ENCODE results near the gene SCRN3. TPM values are rescaled to one million over a fixed set of nuclear protein-coding genes. Genes with fewer than 3 reads are reported as not detected.
"Not testable (repeated sequence)": the region's sequence is repeated elsewhere in the genome, so short reads cannot be mapped to it uniquely, and the experiment has no call there.

The SCRN3 gene
- polyA plus RNA-seq, 1 donor, result 23.8 TPM

GRCh38 chr2:174399171-174399570 is 3.6 kb downstream of the SCRN3 start:
- no peak for DNase-seq
- Histone ChIP-seq H3K4me1 (ENCODE audit: control insufficient read depth, insufficient read depth, low read length) (no peaks in the 10 kb centered on the region), H3K27ac (ENCODE audit: low read length) (no peak overlapping the region), H3K36me3 (ENCODE audit: control insufficient read depth, insufficient read depth, low read length) (peaks cover 8% of the 10 kb centered on the region), H3K4me3 (ENCODE audit: low read length) (no peak overlapping the region), H3K9me3 (ENCODE audit: control insufficient read depth, low read depth, low read length) (no peaks in the 10 kb centered on the region), H3K27me3 (ENCODE audit: control insufficient read depth, insufficient read depth, low read length) (no peaks in the 10 kb centered on the region)
- WGBS (ENCODE audit: insufficient coverage, low lambda C conversion rate), result no CpG with 5 or more reads among the region's 1 CpG

GRCh38 chr2:174400853-174401252 is 5.3 kb downstream of the SCRN3 start:
- DNase-seq, result no peak
- H3K4me1 ChIP-seq (ENCODE audit: control insufficient read depth, insufficient read depth, low read length), result no peaks in the 10 kb centered on the region
- H3K4me3 ChIP-seq (ENCODE audit: low read length), result no peak overlapping the region
- no peaks in the 10 kb centered on the region for H3K9me3 ChIP-seq (ENCODE audit: control insufficient read depth, low read depth, low read length)
- H3K27ac ChIP-seq (ENCODE audit: low read length), result no peak overlapping the region
- H3K27me3 ChIP-seq (ENCODE audit: control insufficient read depth, insufficient read depth, low read length), result no peaks in the 10 kb centered on the region
- peaks cover 8% of the 10 kb centered on the region for H3K36me3 ChIP-seq (ENCODE audit: control insufficient read depth, insufficient read depth, low read length)

- no peak overlapping the region for H3K4me3 ChIP-seq (ENCODE audit: low read length)
- DNase-seq, result no peak
- no peaks in the 10 kb centered on the region for H3K27me3 ChIP-seq (ENCODE audit: control insufficient read depth, insufficient read depth, low read length)
- no peaks in the 10 kb centered on the region for H3K9me3 ChIP-seq (ENCODE audit: control insufficient read depth, low read depth, low read length)
- no peaks in the 10 kb centered on the region for H3K4me1 ChIP-seq (ENCODE audit: control insufficient read depth, insufficient read depth, low read length)
- H3K36me3 ChIP-seq (ENCODE audit: control insufficient read depth, insufficient read depth, low read length), result peaks cover 8% of the 10 kb centered on the region
- H3K27ac ChIP-seq (ENCODE audit: low read length), result no peak overlapping the region
Observed at GRCh38 chr2:174403628-174404027, 8.1 kb downstream of the SCRN3 start.

GRCh38 chr2:174410039-174410438 is 14.5 kb downstream of the SCRN3 start:
- not testable (repeated sequence) for H3K9me3 ChIP-seq (ENCODE audit: control insufficient read depth, low read depth, low read length); DNase-seq; H3K27ac ChIP-seq (ENCODE audit: low read length); H3K4me1 ChIP-seq (ENCODE audit: control insufficient read depth, insufficient read depth, low read length); H3K27me3 ChIP-seq (ENCODE audit: control insufficient read depth, insufficient read depth, low read length); H3K36me3 ChIP-seq (ENCODE audit: control insufficient read depth, insufficient read depth, low read length)
- H3K4me3 ChIP-seq (ENCODE audit: low read length), result peak overlapping the region; percentile 4
- WGBS (ENCODE audit: insufficient coverage, low lambda C conversion rate), result no CpG with 5 or more reads among the region's 31 CpGs

DNA sequence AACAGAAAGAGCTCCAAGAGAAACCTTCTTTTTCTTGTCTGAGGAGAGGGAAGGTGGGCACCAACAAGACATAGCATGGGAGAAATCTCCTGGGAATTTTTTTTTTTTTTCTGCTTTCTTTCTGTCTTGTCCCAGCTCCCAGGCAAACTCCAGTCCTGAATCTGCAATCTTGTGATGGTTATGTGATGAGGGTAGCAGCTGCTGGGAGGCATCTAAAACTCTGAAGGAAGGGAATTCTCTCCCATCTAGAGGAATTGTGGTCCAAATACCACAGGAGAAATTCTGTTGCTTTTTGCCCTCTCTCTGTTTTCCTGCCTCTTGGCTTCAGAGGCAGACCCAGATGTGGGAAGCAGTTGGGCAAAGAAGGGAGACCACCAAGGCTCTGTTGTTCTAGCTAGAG is 16.7 kb downstream of the SCRN3 start:
- H3K27ac ChIP-seq (ENCODE audit: low read length), result no peak overlapping the region
- H3K36me3 ChIP-seq (ENCODE audit: control insufficient read depth, insufficient read depth, low read length), result peaks cover 10% of the 10 kb centered on the region
- H3K9me3 ChIP-seq (ENCODE audit: control insufficient read depth, low read depth, low read length), result no peaks in the 10 kb centered on the region
- H3K4me1 ChIP-seq (ENCODE audit: control insufficient read depth, insufficient read depth, low read length), result no peaks in the 10 kb centered on the region
- DNase-seq, result no peak
- H3K27me3 ChIP-seq (ENCODE audit: control insufficient read depth, insufficient read depth, low read length), result no peaks in the 10 kb centered on the region
- H3K4me3 ChIP-seq (ENCODE audit: low read length), result no peak overlapping the region

DNA sequence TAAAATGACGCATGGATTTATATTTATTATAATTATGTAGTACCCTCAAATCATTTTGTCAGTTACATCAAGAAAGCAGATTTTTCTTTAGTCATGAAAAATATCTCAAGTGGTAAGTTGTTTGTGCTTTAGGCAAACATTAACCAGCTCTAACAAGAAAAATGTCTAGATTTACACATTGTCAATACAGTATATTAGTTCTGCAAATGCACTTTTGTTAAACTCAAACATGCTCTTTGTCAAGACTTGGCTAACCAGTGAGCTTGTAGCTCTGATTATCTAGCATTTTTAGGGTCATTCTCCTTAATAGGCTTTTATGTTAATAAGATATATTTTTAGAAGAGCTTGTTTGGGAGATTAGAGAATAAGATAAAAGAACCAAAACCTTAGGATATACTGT is 32.7 kb downstream of the SCRN3 start:
- Histone ChIP-seq H3K4me1 (ENCODE audit: control insufficient read depth, insufficient read depth, low read length) (no peaks in the 10 kb centered on the region), H3K27me3 (ENCODE audit: control insufficient read depth, insufficient read depth, low read length) (no peaks in the 10 kb centered on the region), H3K4me3 (ENCODE audit: low read length) (no peak overlapping the region), H3K36me3 (ENCODE audit: control insufficient read depth, insufficient read depth, low read length) (no peaks in the 10 kb centered on the region), H3K27ac (ENCODE audit: low read length) (no peak overlapping the region), H3K9me3 (ENCODE audit: control insufficient read depth, low read depth, low read length) (peaks cover 2% of the 10 kb centered on the region)
- no CpG with 5 or more reads among the region's 1 CpG for WGBS (ENCODE audit: insufficient coverage, low lambda C conversion rate)
- no peak for DNase-seq

DNA sequence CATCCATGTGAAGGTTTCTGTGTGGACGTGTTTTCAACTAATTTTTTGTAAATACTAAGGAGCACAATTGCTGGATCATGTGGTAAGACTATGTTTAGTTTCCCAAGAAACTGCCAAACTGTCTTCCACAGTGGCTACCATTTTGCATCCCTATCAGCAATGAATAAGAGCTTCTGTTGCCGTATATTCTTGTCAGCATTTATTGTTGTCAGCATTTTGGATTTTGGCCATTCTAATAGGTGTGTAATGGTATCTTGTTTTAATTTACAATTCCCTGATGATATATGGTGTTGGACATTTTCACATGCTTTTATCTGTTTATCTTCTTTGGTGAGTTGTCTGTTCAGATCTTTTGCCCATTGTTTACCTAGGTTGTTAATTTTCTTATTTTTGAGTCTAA is 34.5 kb downstream of the SCRN3 start:
- no peak overlapping the region for H3K4me3 ChIP-seq (ENCODE audit: low read length)
- H3K9me3 ChIP-seq (ENCODE audit: control insufficient read depth, low read depth, low read length), result peaks cover 2% of the 10 kb centered on the region
- no peaks in the 10 kb centered on the region for H3K27me3 ChIP-seq (ENCODE audit: control insufficient read depth, insufficient read depth, low read length)
- H3K36me3 ChIP-seq (ENCODE audit: control insufficient read depth, insufficient read depth, low read length), result no peaks in the 10 kb centered on the region
- no peaks in the 10 kb centered on the region for H3K4me1 ChIP-seq (ENCODE audit: control insufficient read depth, insufficient read depth, low read length)
- no CpG with 5 or more reads among the region's 2 CpGs for WGBS (ENCODE audit: insufficient coverage, low lambda C conversion rate)
- H3K27ac ChIP-seq (ENCODE audit: low read length), result no peak overlapping the region
- DNase-seq, result no peak

DNA sequence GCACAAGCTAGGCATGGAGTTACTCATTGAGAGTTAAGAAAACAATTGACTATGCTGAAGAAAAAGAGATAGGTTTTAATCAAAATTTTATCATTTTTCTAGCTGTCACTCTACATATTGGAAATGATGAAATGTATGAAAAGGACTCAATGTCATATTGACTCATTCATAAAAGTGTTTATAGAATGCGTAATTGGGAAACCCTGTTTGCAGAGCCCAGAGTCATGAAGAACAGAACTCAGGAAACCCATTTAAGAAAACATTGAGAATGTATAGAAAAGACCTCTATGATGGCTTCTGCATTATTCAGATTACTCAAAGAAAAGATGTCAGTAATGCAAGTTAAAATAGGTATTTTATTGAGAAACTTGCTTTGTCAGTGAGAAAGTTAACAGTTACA is 36.4 kb downstream of the SCRN3 start:
- Histone ChIP-seq H3K27me3 (ENCODE audit: control insufficient read depth, insufficient read depth, low read length) (no peaks in the 10 kb centered on the region), H3K36me3 (ENCODE audit: control insufficient read depth, insufficient read depth, low read length) (no peaks in the 10 kb centered on the region), H3K4me1 (ENCODE audit: control insufficient read depth, insufficient read depth, low read length) (no peaks in the 10 kb centered on the region), H3K9me3 (ENCODE audit: control insufficient read depth, low read depth, low read length) (peaks cover 2% of the 10 kb centered on the region), H3K27ac (ENCODE audit: low read length) (no peak overlapping the region), H3K4me3 (ENCODE audit: low read length) (no peak overlapping the region)
- 100% methylated on average over 1 of the region's 1 CpG for WGBS (ENCODE audit: insufficient coverage, low lambda C conversion rate)
- DNase-seq, result no peak

DNA sequence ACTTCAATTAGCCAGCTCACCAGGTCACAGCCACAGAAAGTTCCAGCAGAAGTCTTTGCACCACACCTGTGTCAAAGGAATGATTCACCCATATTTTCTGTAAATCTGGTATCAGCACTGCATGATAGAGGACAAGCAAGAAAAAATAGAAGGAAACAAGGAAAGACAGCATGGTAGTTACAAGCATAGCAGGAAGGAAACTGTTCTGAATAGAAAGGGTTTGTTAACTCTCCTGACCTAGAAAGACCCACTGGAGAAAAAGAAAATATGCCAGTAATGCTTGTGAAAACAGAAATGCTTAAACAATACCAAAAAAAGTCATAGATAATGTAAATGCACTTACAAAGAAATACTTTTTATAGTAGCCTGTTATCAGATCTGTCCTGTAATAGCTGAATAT is 40.8 kb downstream of the SCRN3 start:
- Histone ChIP-seq H3K27me3 (ENCODE audit: control insufficient read depth, insufficient read depth, low read length) (no peaks in the 10 kb centered on the region), H3K4me3 (ENCODE audit: low read length) (no peak overlapping the region)
- DNase-seq, result no peak

DNA sequence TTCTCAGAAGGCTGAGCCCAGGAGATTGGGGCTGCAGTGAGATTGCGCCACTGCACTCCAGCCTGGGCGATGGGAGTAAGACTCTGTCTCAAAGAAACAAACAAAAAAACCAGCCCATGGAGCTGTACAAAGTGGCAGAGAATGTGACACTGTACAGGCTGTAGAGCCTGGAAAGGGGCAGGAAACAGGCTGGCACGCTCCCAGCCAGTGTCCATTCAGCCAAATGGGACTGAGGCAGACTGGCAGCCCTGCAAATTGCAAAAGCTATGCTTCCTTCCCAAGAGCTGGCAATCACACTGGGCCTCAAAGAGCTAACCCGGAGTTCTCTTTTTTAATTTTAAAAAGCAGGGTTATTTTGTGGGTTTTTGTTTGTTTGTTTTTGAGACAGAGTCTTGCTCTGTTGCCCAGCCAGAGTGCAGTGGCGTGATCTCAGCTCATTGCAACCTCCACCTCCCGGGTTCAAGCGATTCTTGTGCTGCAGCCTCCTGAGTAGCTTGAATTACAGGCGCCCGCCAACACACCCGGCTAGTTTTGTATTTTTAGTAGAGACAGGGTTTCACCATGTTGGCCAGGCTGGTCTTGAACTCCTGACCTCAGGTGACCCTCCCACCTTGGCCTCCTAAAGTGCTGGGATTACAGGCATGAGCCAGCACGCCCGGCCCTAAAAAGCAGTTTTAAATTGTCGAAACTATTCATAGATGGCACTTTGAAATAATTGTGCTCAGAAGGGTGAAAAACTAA is 42.8 kb downstream of the SCRN3 start:
- 94% methylated on average over 3 of the region's 13 CpGs for WGBS (ENCODE audit: insufficient coverage, low lambda C conversion rate)
- no peak overlapping the region for H3K27ac ChIP-seq (ENCODE audit: low read length)

More for the DNA sequence above, 40.8 kb downstream of the SCRN3 start:
- Histone ChIP-seq H3K4me1 (ENCODE audit: control insufficient read depth, insufficient read depth, low read length) (no peaks in the 10 kb centered on the region), H3K36me3 (ENCODE audit: control insufficient read depth, insufficient read depth, low read length) (no peaks in the 10 kb centered on the region), H3K27ac (ENCODE audit: low read length) (no peak overlapping the region), H3K9me3 (ENCODE audit: control insufficient read depth, low read depth, low read length) (no peaks in the 10 kb centered on the region)

GRCh38 chr2:174439323-174439722 is 43.8 kb downstream of the SCRN3 start:
- H3K4me1 ChIP-seq (ENCODE audit: control insufficient read depth, insufficient read depth, low read length), result no peaks in the 10 kb centered on the region
- no peak overlapping the region for H3K4me3 ChIP-seq (ENCODE audit: low read length)
- H3K9me3 ChIP-seq (ENCODE audit: control insufficient read depth, low read depth, low read length), result no peaks in the 10 kb centered on the region
- WGBS (ENCODE audit: insufficient coverage, low lambda C conversion rate), result 100% methylated on average over 2 of the region's 2 CpGs
- no peaks in the 10 kb centered on the region for H3K27me3 ChIP-seq (ENCODE audit: control insufficient read depth, insufficient read depth, low read length)
- H3K27ac ChIP-seq (ENCODE audit: low read length), result no peak overlapping the region
- no peak for DNase-seq
- H3K36me3 ChIP-seq (ENCODE audit: control insufficient read depth, insufficient read depth, low read length), result no peaks in the 10 kb centered on the region

More for the DNA sequence above, 42.8 kb downstream of the SCRN3 start:
- DNase-seq, result no peak
- Histone ChIP-seq H3K4me3 (ENCODE audit: low read length) (no peak overlapping the region), H3K36me3 (ENCODE audit: control insufficient read depth, insufficient read depth, low read length) (no peaks in the 10 kb centered on the region), H3K4me1 (ENCODE audit: control insufficient read depth, insufficient read depth, low read length) (no peaks in the 10 kb centered on the region), H3K9me3 (ENCODE audit: control insufficient read depth, low read depth, low read length) (no peaks in the 10 kb centered on the region), H3K27me3 (ENCODE audit: control insufficient read depth, insufficient read depth, low read length) (no peaks in the 10 kb centered on the region)
